ENCODE measurements around the gene MTG1.
"Not testable (repeated sequence)": the region's sequence is repeated elsewhere in the genome, so short reads cannot be mapped to it uniquely, and the experiment has no call there.

MTG1 gene

DNA sequence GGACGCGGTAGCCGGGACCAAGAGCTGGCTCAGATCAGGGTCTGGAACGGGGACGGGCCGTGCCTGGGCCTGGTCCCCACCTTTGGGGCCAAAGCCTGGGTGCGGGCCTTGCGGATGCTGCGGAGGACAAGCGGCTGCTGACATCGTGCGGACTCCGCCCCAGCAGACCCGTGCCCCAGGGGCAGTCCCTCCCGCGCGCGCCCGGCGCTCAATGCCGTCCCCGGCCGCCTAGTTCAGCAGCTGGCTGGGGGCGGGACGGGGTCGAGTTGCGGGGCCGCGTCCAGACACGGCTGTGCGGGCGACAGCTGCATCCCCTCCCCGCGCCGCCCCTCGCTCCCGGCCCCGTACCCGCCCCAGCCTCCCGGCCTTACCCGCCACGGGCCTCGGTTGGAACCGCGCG is 30.1 kb downstream of the MTG1 start:
- DNase-seq (ENCODE audit: low spot score); H3K4me1 Mint-ChIP-seq (ENCODE audit: low read depth): not testable (repeated sequence)

GRCh38 chr10:133424601-133425000 is 30.6 kb downstream of the MTG1 start, which contains the start of gene SPRN:
TSS of gene SPRN (minus strand) at chr10:133424625. CDS start at chr10:133423681, 944 bp downstream.
- peaks cover 15% of the 10 kb centered on the region for H3K27me3 Mint-ChIP-seq (ENCODE audit: low read depth)
- not testable (repeated sequence) for H3K4me3 Mint-ChIP-seq; H3K36me3 Mint-ChIP-seq (ENCODE audit: low read depth); H3K27ac Mint-ChIP-seq; DNase-seq (ENCODE audit: low spot score); H3K9me3 Mint-ChIP-seq; H3K4me1 Mint-ChIP-seq (ENCODE audit: low read depth)

More for the DNA sequence above, 30.1 kb downstream of the MTG1 start:
- H3K27ac Mint-ChIP-seq; H3K9me3 Mint-ChIP-seq; H3K4me3 Mint-ChIP-seq; H3K36me3 Mint-ChIP-seq (ENCODE audit: low read depth): not testable (repeated sequence)
- H3K27me3 Mint-ChIP-seq (ENCODE audit: low read depth) = peaks cover 11% of the 10 kb centered on the region

DNA sequence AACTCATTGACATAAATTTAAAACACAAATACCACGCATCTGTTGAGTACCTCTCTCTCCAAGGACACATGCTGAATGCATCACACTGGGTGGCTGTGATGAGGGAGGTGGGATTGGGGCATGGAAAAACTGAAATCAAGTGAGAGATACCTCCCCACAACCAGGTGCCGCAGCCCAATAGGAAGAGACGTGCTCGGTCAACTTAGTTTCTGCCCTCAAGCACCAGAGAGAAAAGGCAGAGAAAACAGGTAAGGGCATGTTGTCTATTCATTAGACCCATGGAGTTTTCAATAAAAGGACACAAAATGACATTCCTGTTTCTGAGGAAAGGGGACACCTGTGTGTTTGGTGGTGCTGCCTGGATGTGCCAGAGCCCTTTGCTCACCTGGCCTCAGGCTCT is 35.6 kb downstream of the MTG1 start:
- H3K4me1 Mint-ChIP-seq (ENCODE audit: low read depth); H3K27ac Mint-ChIP-seq; H3K36me3 Mint-ChIP-seq (ENCODE audit: low read depth); H3K27me3 Mint-ChIP-seq (ENCODE audit: low read depth); H3K9me3 Mint-ChIP-seq; DNase-seq (ENCODE audit: low spot score); H3K4me3 Mint-ChIP-seq: not testable (repeated sequence)

DNA sequence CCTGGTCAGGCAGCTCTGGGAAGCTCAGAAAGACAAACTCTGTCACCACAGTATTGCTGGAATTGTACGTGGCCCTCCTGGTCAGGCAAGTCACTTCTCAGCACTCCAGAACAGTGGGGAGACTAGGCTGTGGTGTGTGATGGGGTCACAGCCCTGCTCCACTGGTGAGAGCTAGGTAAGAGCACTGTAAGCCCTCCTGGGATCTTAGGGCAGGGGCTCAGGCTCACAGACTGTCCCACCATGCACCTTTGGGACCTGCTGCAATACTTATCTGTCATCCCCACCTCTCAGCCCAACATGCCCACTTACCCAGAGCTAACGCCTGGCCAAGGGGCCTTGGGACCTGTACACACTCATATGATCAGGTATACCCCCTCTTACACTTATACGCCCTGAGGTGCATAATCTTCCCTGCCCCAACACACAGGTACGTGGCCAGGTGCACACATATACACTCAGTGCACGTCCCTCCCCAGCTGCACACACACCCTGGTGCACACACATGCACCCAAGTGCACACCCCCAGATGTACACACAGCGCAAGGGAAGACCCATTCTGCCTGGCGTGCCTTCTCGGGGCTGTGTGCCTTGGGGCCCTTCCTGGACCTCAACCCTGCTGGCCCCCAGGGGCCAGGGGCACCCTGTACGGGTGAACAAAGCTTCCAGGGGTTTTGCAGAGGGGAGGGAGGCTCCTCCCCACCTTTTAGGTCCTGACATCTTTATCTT is 38.1 kb downstream of the MTG1 start:
- not testable (repeated sequence) for H3K4me1 Mint-ChIP-seq (ENCODE audit: low read depth); DNase-seq (ENCODE audit: low spot score); H3K36me3 Mint-ChIP-seq (ENCODE audit: low read depth); H3K27ac Mint-ChIP-seq; H3K9me3 Mint-ChIP-seq; H3K4me3 Mint-ChIP-seq; H3K27me3 Mint-ChIP-seq (ENCODE audit: low read depth)

DNA sequence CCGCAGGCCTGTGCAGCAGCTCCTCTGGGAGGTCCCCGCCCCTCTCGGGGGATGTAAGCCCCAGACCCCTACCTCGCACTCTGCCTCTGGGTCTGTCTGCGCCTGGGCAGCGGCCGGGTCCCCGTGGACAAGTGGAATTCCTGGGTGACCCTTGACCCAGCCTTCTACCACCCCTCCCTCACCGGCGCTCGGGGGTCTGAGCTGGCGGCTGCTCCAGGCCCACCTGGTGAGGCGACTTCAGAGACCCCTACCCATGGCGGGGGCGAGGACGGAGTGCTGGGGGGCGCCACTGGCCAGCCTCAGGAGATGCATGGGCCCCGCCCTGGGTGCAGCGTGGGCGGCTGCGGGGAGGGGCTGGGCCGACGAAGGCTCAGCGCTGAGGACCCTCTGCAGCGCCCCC is 38.8 kb downstream of the MTG1 start:
- not testable (repeated sequence) for H3K4me3 Mint-ChIP-seq; H3K36me3 Mint-ChIP-seq (ENCODE audit: low read depth); H3K4me1 Mint-ChIP-seq (ENCODE audit: low read depth); H3K9me3 Mint-ChIP-seq; H3K27ac Mint-ChIP-seq; DNase-seq (ENCODE audit: low spot score)
- H3K27me3 Mint-ChIP-seq (ENCODE audit: low read depth) = peaks cover 12% of the 10 kb centered on the region

- Mint-ChIP-seq H3K4me3 (no peak overlapping the region), H3K36me3 (ENCODE audit: low read depth) (no peaks in the 10 kb centered on the region), H3K27ac (no peak overlapping the region), H3K27me3 (ENCODE audit: low read depth) (peaks cover 4% of the 10 kb centered on the region), H3K9me3 (no peaks in the 10 kb centered on the region), H3K4me1 (ENCODE audit: low read depth) (peaks cover 10% of the 10 kb centered on the region)
- no peak for DNase-seq (ENCODE audit: low spot score)
Measured at GRCh38 chr10:133438711-133439273, 44.8 kb downstream of the MTG1 start.

DNA sequence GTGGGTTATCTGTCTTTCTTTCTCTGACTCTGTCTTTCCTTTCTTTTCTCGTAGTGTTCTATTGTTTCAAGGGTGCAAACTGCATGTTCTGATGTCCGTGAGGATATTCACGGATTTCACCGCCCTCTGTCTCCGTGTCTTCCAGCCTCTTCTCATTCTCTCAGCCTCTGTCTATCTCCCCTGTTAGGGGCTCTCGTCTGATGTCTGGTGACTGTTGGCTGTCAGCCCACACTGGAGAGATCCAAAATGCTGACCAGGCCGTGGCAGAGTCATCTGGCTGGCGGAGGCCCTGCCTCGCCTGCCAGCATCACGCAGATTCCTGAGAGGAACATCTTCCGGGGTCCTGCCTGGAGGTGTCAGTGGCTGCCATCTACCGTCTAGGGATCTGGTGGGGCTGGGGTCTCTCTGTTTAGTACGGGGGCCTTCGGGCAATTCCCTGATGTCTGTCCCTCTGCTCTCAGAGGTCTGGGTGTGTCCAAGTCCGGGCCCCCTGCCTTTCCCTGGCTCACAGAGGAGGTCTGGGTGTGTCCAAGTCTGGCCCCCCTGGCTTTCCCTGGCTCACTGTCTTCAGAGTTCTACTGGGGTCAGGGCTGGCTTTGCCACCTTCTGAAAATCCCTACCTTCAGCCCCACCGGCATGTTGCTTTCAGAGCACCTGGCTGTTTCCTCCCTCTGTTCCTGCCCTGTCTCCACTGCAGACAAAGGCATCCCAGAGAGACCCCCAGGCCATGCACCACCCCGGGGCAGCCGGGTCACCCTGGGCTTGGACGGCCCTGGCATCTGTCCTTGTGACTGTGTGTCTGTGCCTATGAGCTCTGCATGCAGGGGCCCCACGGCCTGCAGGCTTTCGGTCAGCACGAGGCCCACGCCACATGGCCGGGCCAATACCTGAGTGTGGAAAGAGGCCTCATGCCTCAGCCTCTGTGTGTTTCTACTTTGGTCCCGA is 45.8 kb downstream of the MTG1 start:
- H3K27ac Mint-ChIP-seq = no peak overlapping the region
- no peak for DNase-seq (ENCODE audit: low spot score)

GRCh38 chr10:133440633-133441285 is 46.8 kb downstream of the MTG1 start:
- H3K27me3 Mint-ChIP-seq (ENCODE audit: low read depth) = peaks cover 4% of the 10 kb centered on the region
- peaks cover 10% of the 10 kb centered on the region for H3K9me3 Mint-ChIP-seq
- H3K4me3 Mint-ChIP-seq = no peak overlapping the region
- peaks cover 10% of the 10 kb centered on the region for H3K4me1 Mint-ChIP-seq (ENCODE audit: low read depth)
- no peak overlapping the region for H3K27ac Mint-ChIP-seq
- peaks cover 2% of the 10 kb centered on the region for H3K36me3 Mint-ChIP-seq (ENCODE audit: low read depth)
- no peak for DNase-seq (ENCODE audit: low spot score)

More for the DNA sequence above, 45.8 kb downstream of the MTG1 start:
- H3K36me3 Mint-ChIP-seq (ENCODE audit: low read depth) = no peaks in the 10 kb centered on the region
- H3K27me3 Mint-ChIP-seq (ENCODE audit: low read depth) = peaks cover 4% of the 10 kb centered on the region
- peaks cover 10% of the 10 kb centered on the region for H3K4me1 Mint-ChIP-seq (ENCODE audit: low read depth)
- no peaks in the 10 kb centered on the region for H3K9me3 Mint-ChIP-seq
- no peak overlapping the region for H3K4me3 Mint-ChIP-seq

DNA sequence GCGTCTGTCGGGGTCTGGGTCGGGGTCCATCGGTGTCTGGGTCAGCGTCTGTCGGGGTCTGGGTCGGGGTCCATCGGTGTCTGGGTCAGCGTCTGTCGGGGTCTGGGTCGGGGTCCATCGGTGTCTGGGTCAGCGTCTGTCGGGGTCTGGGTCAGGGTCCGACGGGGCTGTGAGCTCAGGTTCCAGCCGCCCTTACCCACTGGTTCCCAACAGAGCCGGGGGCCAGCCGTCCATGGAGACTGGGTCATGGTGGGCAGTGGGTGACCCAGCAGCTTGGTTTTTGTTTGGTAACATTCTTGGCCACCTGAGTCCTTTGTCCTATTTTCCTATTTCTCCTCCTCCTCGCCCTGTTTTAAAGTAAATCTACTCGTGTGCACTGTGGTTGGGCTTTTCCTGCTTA is 47.4 kb downstream of the MTG1 start:
- H3K9me3 Mint-ChIP-seq; H3K36me3 Mint-ChIP-seq (ENCODE audit: low read depth); H3K27me3 Mint-ChIP-seq (ENCODE audit: low read depth); H3K4me3 Mint-ChIP-seq; DNase-seq (ENCODE audit: low spot score); H3K4me1 Mint-ChIP-seq (ENCODE audit: low read depth); H3K27ac Mint-ChIP-seq: not testable (repeated sequence)

DNA sequence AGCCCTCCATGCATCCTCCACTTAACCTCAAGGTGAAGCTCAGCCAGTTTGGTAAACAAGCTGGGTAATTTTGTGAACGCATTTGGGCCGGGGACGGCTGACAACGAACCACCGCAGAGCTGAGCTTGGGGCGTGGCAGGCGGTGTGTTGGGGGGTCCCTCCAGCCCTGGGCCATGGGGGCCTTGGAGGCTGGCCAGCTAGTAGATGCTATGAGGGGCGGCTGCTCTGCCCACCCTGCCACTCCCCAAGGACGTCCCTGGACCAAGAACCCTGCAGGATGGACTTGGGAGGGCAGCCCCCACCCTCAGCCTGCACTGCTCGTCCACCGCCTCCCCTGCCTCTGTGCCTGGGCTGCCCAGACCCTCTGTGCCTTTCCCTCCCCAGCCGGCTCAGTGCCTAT is 47.8 kb downstream of the MTG1 start:
- no peak for DNase-seq (ENCODE audit: low spot score)
- H3K9me3 Mint-ChIP-seq = peaks cover 13% of the 10 kb centered on the region
- H3K27ac Mint-ChIP-seq = no peak overlapping the region
- H3K4me1 Mint-ChIP-seq (ENCODE audit: low read depth) = peaks cover 10% of the 10 kb centered on the region
- H3K36me3 Mint-ChIP-seq (ENCODE audit: low read depth) = peaks cover 2% of the 10 kb centered on the region
- no peak overlapping the region for H3K4me3 Mint-ChIP-seq
- peaks cover 4% of the 10 kb centered on the region for H3K27me3 Mint-ChIP-seq (ENCODE audit: low read depth)

DNA sequence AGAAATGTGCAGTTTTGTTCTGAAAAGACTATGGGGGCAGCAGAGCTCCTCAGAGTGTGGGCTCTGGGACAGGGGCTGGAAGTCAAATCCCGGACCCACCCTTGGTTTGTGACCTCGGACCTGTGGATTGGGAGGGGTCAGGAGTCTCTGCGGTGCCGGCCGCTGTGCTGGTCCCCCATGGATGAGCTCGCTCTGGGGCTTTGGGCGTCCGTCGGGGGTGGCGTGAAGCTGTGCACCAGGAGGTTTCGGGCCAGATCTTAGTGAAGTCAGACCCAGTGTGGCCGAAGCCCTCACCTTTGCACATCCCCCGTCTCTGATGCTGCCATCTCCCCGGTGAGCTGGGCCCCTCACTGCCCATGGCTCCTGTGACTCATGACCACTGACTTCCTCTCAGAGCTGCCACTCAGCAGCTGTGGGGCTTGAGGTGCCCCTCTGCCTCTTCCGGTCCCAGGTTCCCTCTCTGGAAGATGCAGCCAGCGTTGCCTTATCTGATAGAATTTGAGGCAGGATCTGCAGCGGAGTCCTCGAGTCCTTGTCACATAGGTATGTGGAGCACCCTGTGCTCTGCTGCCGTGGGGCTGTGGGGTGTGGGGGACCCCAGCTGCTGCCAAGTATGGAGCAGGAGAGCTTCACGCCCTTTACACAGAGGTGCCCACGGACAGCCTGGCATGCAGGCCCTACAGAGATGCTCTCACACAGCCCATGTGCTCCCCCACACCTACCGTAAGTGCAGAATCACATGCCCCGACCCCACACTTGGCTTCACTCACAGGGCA is 48.4 kb downstream of the MTG1 start:
- Mint-ChIP-seq H3K27ac (no peak overlapping the region), H3K36me3 (ENCODE audit: low read depth) (peaks cover 2% of the 10 kb centered on the region), H3K27me3 (ENCODE audit: low read depth) (peaks cover under 1% of the 10 kb centered on the region), H3K4me3 (no peak overlapping the region), H3K9me3 (peaks cover 19% of the 10 kb centered on the region), H3K4me1 (ENCODE audit: low read depth) (peaks cover 10% of the 10 kb centered on the region)
- no peak for DNase-seq (ENCODE audit: low spot score)

GRCh38 chr10:133442967-133443924 is 49.3 kb downstream of the MTG1 start:
- Mint-ChIP-seq H3K36me3 (ENCODE audit: low read depth) (peaks cover 2% of the 10 kb centered on the region), H3K27ac (no peak overlapping the region)

More at GRCh38 chr10:133442967-133443924, 49.3 kb downstream of the MTG1 start:
- no peaks in the 10 kb centered on the region for H3K27me3 Mint-ChIP-seq (ENCODE audit: low read depth)
- DNase-seq (ENCODE audit: low spot score) = no peak
- no peak overlapping the region for H3K4me3 Mint-ChIP-seq
- peaks cover 28% of the 10 kb centered on the region for H3K9me3 Mint-ChIP-seq
- H3K4me1 Mint-ChIP-seq (ENCODE audit: low read depth) = peaks cover 10% of the 10 kb centered on the region

Data from T-helper 2 cell treated with Interferon-gamma antibody and Interleukin-4, amounts not matched to agents 5 μg/mL and 100 μg/mL, for 36 hours (primary cell).